ENCODE measurements around the gene ASB3.
"Not testable (repeated sequence)": the region's sequence is repeated elsewhere in the genome, so short reads cannot be mapped to it uniquely, and the experiment has no call there.

The ASB3 gene

DNA sequence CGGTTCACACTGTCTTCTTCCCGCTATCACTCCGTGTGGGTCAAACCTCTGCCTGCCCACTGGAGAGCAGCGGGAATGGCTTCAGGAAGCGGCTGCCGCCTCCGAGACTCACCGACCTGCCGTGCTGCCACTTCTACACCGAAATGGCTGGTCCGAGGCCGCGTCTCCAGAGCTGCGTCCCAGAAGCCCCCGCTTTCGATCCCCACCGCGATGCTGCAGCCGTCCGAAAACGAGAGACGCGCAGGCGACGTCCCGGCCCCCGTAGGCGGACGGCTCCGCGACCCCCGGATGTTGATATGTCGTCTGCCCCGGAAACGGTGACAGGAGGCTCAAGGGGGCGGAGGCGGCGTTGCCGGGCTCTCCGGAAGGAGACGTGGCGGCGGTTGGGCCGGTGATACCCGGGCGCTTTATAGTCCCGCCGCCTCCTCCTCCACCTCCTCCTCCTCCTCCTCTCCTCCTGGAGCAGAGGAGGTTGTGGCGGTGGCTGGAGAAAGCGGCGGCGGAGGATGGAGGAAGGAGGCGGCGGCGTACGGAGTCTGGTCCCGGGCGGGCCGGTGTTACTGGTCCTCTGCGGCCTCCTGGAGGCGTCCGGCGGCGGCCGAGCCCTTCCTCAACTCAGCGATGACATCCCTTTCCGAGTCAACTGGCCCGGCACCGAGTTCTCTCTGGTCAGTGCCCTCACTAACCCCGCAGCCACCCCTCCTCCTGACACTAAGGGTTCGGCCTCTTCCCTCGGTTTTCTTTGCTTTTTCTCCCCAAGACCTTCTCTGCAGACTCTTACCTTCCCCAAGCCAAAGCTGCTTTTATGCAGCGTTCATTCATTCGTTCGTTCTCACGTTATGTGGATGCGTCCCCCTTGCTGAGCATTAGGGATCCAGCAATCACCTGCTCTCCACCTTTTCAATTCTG is at the start of gene ASB3, which contains the start of gene ERLEC1:
TSS of gene ASB3 (minus strand) at position 249 of the 909 bp plus-strand sequence. CDS start 21,381 bp downstream, outside the sequence.
TSS of gene ERLEC1 (plus strand) at position 340 of the 909 bp plus-strand sequence. CDS start at position 507, 167 bp downstream.
- peak; percentile 28 for DNase-seq

DNA sequence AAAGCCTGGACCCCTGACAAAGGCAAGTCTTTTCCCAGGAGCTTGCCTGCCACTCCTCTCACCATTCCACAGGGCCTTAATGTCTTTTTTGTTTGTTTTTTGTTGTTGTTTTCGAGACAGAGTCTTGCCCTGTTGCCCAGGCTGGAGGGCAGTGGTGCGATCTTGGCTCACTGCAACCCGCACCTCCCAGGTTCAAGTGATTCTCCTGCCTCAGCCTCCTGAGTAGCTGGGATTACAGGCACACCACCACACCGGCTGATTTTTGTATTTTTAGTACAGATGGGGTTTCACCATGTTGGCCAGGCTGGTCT is 43.2 kb upstream of the ASB3 start:
- DNase-seq, result not testable (repeated sequence)

DNA sequence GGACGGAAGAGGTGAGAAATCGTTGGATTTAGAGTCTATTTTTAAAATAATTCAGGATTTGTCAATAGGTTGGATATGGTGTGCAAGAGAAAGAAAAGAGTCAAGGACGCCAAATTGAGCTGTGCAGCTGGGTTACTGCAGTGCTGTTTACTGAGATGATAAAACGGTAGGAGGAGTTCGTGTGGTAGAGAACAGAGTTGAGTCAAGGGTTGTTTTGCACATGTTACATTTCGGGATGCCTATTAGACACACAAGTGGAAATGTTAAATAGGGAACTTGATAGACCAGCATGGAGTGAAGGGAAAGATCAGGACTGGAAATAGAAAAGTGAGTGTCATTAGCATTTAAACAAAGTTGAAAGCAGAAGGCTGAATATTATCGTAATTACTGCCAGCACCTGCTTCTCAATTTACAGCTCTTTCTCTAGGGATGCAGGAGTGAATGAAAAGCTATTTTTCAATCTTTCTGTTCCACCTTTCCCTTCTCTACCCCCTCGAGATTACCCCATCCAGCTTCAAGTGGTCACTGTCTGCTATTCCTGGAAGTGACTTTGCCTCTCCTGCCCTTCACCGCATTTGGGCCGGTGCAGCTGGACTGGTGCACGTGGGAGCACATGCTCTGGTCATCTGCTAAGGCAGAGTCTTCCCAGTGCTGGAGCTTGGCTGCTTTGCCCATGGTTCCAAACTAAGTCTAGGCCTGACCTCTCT is 42.7 kb upstream of the ASB3 start:
- DNase-seq, result peak; percentile 21

- no peak for DNase-seq
Measured at GRCh38 chr2:53828331-53828730, 41.6 kb upstream of the ASB3 start.

GRCh38 chr2:53827398-53828175 is 40.8 kb upstream of the ASB3 start:
- no peak for DNase-seq

DNA sequence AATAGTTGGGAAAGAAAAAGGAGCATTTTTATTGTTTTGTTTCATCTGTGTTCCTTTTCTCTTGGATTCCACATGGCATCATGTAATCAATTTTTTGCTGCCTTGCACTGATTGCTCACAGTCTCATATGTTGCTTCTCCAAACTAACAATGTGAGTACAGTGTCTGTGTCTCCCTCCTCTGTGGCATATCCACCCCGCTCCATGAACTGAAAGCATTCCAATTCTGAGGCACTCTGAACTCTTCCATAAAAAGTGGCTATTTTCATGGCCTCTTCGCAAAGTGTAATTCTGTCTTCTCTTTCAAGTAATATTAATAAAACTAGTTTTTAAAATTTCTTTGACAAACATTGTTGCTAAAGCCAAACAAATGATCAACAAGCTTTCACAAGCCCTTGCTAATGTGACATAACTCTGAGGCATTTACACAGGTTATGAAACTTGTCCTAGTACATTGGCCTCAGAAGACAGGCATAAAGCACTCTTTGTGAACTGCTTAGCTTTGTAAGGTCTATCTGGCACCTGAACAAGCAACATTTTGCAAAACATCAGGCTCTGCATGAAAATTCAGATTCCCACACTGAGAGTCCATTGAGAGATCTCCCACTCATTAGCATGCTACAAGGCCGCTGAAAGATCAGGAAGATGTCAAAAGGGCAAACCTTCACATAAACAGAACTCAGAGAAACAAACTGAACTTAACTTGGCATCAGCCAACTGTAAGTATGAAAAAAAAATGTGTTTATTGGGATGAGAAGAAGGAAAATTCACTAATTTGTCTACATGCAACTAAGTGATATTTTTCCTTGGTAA is 40.0 kb upstream of the ASB3 start:
- DNase-seq, result no peak

DNA sequence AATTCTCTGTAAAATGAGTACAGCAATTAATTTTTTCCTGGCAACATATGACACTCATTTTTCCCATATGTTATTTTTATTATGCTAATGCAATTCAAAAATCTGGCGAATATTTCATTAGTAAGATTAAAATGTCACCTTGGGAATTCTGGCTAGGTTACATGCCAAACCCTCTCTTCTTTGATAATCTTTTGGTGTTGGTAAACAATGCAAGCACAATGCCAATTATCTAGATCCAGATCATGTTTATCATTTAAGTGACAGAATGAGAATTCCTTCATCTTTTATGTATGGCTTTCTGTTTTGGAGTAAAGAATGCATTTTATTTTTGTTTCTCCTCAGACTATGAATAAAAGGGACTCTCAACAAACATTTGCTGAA is 39.3 kb upstream of the ASB3 start:
- no peak for DNase-seq

DNA sequence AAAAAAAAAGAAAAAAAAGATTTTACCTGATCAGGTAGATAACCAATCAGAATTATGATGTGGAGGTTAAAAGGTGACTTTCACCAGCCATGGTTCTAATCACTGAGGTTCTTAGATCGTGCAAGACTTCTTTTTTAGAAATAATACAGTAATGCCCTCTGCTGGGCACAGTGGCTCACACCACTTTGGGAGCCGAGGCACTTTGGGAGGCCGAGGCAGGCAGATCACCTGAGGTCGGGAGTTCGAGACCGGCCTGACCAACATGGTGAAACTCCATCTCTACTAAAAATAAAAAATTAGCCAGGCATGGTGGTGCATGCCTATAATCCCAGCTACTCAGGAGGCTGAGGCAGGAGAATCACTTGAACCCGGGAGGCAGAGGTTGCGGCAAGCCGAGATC is 36.9 kb upstream of the ASB3 start:
- DNase-seq, result not testable (repeated sequence)

DNA sequence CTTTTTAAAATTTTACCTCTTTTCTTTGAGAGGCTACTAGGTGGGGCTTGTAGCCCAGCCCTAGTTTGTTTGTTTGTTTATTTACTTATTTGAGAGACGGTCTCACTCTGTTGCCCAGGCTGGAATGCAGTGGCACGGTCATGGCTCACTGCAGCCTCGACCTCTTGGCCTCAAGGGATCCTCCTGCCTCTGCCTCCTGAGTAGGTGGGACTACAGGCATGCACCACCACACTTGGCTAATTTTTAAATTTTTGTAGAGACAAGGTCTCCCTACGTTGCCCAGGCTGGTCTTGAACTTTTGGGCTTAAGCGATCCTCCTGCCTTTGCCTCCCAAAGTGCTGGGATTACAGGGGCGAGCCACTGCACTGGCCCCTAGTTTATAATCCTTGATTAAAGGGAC is 35.1 kb upstream of the ASB3 start:
- DNase-seq, result no peak

- DNase-seq, result no peak
Measured at GRCh38 chr2:53820711-53821110, 34.0 kb upstream of the ASB3 start.

- DNase-seq, result no peak
Measured at GRCh38 chr2:53820048-53820447, 33.3 kb upstream of the ASB3 start.

- DNase-seq, result no peak
Measured at GRCh38 chr2:53819634-53820033, 32.9 kb upstream of the ASB3 start.

- DNase-seq, result no peak
Measured at GRCh38 chr2:53818854-53819435, 32.2 kb upstream of the ASB3 start.

DNA sequence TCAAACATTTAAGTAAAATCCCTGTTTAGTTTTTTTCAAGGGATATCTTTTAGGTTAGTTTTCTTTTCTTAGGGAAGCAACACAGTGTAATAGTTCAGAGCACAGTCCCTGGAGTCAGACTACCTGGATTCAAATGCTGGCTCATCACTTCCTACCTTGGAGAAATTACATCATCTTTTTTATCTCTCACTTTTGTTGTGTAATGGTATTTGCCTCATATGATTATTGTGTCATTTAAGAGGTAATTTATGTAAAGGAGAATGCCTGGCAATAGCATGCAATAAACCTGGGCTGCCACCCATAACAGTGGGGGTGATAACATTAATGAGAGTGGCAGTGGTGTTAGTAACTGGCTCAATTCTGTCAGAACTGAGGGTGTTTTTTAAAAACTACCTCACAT is 26.4 kb upstream of the ASB3 start:
- no peak for DNase-seq

- no peak for DNase-seq
Measured at GRCh38 chr2:53811601-53812000, 24.8 kb upstream of the ASB3 start.

DNA sequence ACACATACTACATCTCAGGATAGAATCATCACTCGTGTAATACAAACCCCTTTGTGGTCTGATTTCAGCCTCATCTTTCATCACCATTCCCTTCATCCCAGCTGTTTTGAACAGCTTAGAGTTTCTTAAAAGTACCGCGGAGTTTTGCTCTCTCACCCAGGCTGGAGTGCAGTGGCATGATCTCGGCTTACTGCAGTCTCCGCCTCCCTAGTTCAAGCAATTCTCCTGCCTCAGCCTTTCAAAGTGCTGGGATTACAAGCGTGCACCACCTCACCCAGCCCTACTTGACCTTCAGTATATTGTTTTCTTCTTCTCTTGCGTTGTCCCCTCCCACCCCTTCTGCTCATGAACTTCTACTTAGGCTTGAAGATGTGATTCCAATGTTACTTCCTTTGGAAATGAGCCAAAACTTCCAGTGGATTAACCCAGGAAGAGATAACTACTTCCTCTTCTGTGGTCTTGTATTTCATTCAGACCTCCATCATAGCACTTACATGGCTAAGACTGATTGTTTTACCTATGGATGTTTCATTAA is 15.9 kb upstream of the ASB3 start:
- no peak for DNase-seq

DNA sequence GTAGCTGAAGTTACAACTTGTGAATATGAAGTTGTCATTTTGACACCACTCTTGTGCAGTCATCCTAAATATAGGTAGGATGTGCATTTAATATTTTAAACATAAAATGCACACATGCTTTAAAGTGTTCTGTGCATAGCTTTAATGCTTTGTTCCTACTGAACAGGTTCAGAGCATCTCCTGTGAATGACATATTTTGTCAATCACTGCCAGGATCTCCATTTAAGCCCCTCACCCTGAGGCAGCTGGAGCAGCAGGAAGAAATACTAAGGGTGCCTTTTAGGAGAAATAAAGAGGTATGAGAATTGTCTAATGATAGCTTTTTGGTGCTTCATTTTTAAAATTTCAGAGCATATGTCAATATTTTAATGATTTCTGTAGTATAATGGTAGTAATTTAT is 14.8 kb upstream of the ASB3 start:
- DNase-seq, result no peak

GRCh38 chr2:53793821-53794220 is 7.1 kb upstream of the ASB3 start:
- no peak for DNase-seq

DNA sequence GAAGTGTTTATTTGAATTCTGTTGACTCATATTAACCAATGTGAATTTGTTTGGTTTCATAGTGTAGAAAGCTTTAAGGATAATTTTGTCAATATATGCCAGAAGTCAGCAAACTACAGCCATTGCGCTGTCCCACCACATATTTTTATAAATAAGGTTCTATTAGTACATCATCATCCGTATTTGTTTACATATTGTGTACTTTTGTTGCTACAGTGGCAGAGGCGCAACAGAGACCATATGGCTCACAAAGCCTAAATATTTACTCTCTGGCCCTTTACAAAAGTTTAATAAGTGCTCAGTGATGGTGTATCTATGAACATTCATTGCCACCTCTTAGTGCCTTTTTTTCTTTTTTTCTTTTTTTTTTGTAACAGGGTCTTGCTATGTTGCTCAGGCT is 6.5 kb upstream of the ASB3 start:
- DNase-seq, result no peak

GRCh38 chr2:53787614-53788289 is 999 bp upstream of the ASB3 start:
- no peak for DNase-seq

DNA sequence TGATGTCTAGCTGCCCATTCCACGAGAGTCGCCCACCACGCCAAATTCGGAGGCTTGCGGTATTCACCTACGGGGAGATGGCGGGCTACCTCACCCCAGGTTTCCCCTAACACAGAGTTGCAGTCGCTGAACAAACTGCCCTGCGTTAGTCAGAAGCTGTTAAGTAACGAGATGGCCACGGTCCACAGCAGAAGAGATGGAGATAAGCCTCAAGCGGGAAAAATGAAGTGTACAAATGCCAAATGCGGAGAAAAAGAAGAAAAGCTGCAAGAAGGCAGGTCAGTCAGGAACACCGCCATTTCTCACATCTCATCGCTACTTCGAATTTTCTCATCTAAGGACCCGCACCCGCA is 425 bp downstream of the ASB3 start:
- no peak for DNase-seq

Measured in NCI-H748 treated with DMSO at 0.1 percent for 48 hours (cell line).